ENCODE results near the gene FOXF1.

DNA sequence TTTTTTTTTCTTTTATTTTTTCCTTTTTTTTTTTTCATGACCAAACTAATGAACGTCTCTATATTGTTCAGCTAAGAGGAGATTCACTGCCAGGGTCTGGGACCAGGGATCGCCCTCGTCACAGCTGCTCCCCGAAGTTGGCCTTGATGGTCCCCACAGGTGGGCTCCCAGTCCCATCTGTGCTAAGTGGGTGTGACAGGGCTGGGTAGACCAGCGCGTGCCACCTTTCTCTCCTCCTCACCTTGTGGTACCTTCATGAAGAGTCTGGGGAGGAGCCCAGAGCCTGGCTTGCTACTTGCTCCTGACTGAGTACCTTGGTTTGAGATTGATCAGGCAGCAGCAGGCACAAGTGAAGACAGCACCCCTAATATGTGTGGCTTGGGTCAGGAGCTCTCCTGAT lies 6.5 kb upstream of the FOXF1 start:
- TF ChIP-seq POLR2A (IDR thresholded peaks at IDR 0.05): no peak
- TF ChIP-seq, protein P1, sequence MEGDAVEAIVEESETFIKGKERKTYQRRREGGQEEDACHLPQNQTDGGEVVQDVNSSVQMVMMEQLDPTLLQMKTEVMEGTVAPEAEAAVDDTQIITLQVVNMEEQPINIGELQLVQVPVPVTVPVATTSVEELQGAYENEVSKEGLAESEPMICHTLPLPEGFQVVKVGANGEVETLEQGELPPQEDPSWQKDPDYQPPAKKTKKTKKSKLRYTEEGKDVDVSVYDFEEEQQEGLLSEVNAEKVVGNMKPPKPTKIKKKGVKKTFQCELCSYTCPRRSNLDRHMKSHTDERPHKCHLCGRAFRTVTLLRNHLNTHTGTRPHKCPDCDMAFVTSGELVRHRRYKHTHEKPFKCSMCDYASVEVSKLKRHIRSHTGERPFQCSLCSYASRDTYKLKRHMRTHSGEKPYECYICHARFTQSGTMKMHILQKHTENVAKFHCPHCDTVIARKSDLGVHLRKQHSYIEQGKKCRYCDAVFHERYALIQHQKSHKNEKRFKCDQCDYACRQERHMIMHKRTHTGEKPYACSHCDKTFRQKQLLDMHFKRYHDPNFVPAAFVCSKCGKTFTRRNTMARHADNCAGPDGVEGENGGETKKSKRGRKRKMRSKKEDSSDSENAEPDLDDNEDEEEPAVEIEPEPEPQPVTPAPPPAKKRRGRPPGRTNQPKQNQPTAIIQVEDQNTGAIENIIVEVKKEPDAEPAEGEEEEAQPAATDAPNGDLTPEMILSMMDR (IDR thresholded peaks at IDR 0.05): no peak
